Stimulated activated CD8-positive, alpha-beta memory T cell treated with anti-CD3 and anti-CD28 coated beads, Interleukin-2, amount 100 ng/mL, for 1 hour (primary cell): Measurements from ENCODE around the gene RPS19BP1.

ENCODE experiments used
- DNase-seq, 2 donors: peaks; one replicate each; pipeline ENCODE4 v3.0.0-alpha.2; 2020; ENCODE audit warnings: low read depth in 2 of 2

The RPS19BP1 gene

GRCh38 chr22:39490135-39490798, 42.3 kb downstream of the RPS19BP1 start:
- peak; percentile 27 to 55 for DNase-seq

GRCh38 chr22:39489094-39490068, 43.2 kb downstream of the RPS19BP1 start:
- no peak for DNase-seq

GRCh38 chr22:39488563-39489083, 43.9 kb downstream of the RPS19BP1 start:
- no peak for DNase-seq

GRCh38 chr22:39487826-39488520, 44.6 kb downstream of the RPS19BP1 start:
- DNase-seq: no peak

GRCh38 chr22:39486951-39487825, 45.4 kb downstream of the RPS19BP1 start:
- no peak for DNase-seq

- DNase-seq: no peak
These were observed 49.8 kb downstream of the RPS19BP1 start for GRCh38 chr22:39482768-39483167.

- DNase-seq: no peak
These were observed 51.0 kb downstream of the RPS19BP1 start for GRCh38 chr22:39481595-39481994.

- DNase-seq: no peak
These were observed 51.5 kb downstream of the RPS19BP1 start for GRCh38 chr22:39481054-39481453.

- DNase-seq: no peak
These were observed 52.0 kb downstream of the RPS19BP1 start for GRCh38 chr22:39480557-39480956.

- DNase-seq: no peak
These were observed 53.3 kb downstream of the RPS19BP1 start for GRCh38 chr22:39479254-39479653.
